Astrocyte (in vitro differentiated cells and primary cell): Measurements from ENCODE around the gene PARD3B. TPM values are rescaled to one million over a fixed set of nuclear protein-coding genes. Genes with fewer than 3 reads are reported as not detected.

Experiments
- DNase-seq: peaks from one replicate; pipeline ENCODE4 v3.0.0-alpha.2; 2010; ENCODE audit warnings: low read depth
- FAIRE-seq: peaks from 2 replicates; lab custom pipeline; 2011; peaks lifted over from hg19 to GRCh38; lab: Jason Lieb, UNC
- H2AFZ ChIP-seq: 2 replicates; pipeline ENCODE4 v1.6.0; 2012; ENCODE audit warnings: low read depth, low read length, inconsistent platforms
- H3K27ac ChIP-seq: 2 replicates; pipeline ENCODE4 v1.5.1; 2011; ENCODE audit warnings: low read depth, low read length, inconsistent platforms
- H3K27me3 ChIP-seq: 2 replicates; pipeline ENCODE4 v1.6.0; 2011; ENCODE audit warnings: low read length, inconsistent platforms; ENCODE audit not compliant: insufficient read depth
- H3K36me3 ChIP-seq: 2 replicates; pipeline ENCODE4 v1.5.1; 2011; ENCODE audit warnings: low read length, inconsistent platforms; ENCODE audit not compliant: insufficient read depth
- H3K4me1 ChIP-seq: 2 replicates; pipeline ENCODE4 v1.5.1; 2011; ENCODE audit warnings: low read length, inconsistent platforms; ENCODE audit not compliant: insufficient read depth
- H3K4me2 ChIP-seq: 2 replicates; pipeline ENCODE4 v1.6.0; 2012; ENCODE audit warnings: low read length, inconsistent platforms
- H3K4me3 ChIP-seq: 2 replicates; pipeline ENCODE4 v1.5.1; 2011; ENCODE audit warnings: low read depth, mild to moderate bottlenecking, low read length, inconsistent platforms; ENCODE audit not compliant: insufficient read depth
- H3K79me2 ChIP-seq: 2 replicates; pipeline ENCODE4 v1.6.0; 2012; ENCODE audit warnings: mild to moderate bottlenecking, low read length, inconsistent platforms; ENCODE audit not compliant: insufficient read depth
- H3K9ac ChIP-seq: 2 replicates; pipeline ENCODE4 v1.6.0; 2012; ENCODE audit warnings: mild to moderate bottlenecking, low read length, inconsistent platforms
- H3K9me3 ChIP-seq: 2 replicates; pipeline ENCODE4 v1.5.1; 2012; ENCODE audit warnings: low read depth, mild to moderate bottlenecking, low read length, inconsistent platforms; ENCODE audit not compliant: insufficient read depth
- H4K20me1 ChIP-seq: 2 replicates; pipeline ENCODE4 v1.6.0; 2012; ENCODE audit warnings: low read length, inconsistent platforms; ENCODE audit not compliant: insufficient read depth
- H3K27ac Mint-ChIP-seq: one replicate; pipeline ENCODE4 v1.8.0; 2021; ENCODE audit warnings: mild to moderate bottlenecking, mixed read lengths; ENCODE audit not compliant: unreplicated experiment
- H3K27me3 Mint-ChIP-seq: one replicate; pipeline ENCODE4 v1.8.0; 2021; ENCODE audit warnings: low read depth, mixed read lengths; ENCODE audit not compliant: unreplicated experiment
- H3K36me3 Mint-ChIP-seq: one replicate; pipeline ENCODE4 v1.8.0; 2021; ENCODE audit warnings: low read depth, mixed read lengths; ENCODE audit not compliant: unreplicated experiment
- H3K4me1 Mint-ChIP-seq: one replicate; pipeline ENCODE4 v1.8.0; 2021; ENCODE audit warnings: low read depth, mixed read lengths; ENCODE audit not compliant: unreplicated experiment
- H3K4me3 Mint-ChIP-seq: one replicate; pipeline ENCODE4 v1.8.0; 2021; ENCODE audit warnings: mild to moderate bottlenecking, moderate library complexity, mixed read lengths; ENCODE audit not compliant: unreplicated experiment
- H3K9me3 Mint-ChIP-seq: one replicate; pipeline ENCODE4 v1.8.0; 2021; ENCODE audit warnings: mild to moderate bottlenecking, mixed read lengths; ENCODE audit not compliant: unreplicated experiment
- CTCF ChIP-seq: IDR thresholded peaks from 2 replicates; pipeline ENCODE4 v1.5.1; 2011; ENCODE audit warnings: low read depth, mild to moderate bottlenecking, inconsistent platforms, low read length, moderate library complexity; ENCODE audit not compliant: insufficient read depth
- EZH2 ChIP-seq: IDR thresholded peaks from 2 replicates; pipeline ENCODE4 v1.6.1; 2012; ENCODE audit warnings: mild to moderate bottlenecking, low read length, inconsistent platforms; ENCODE audit not compliant: insufficient read depth
- total RNA-seq: library from RNA; stranded (reverse); gene quantifications from 2 replicates; pipeline ENCODE4 v1.2.1, GENCODE V29; 2021

Gene PARD3B
- total RNA-seq, 1 donor from 2014 or later = 6.5 TPM

GRCh38 chr2:205614965-205615364 lies 1069.7 kb downstream of the PARD3B start:
- Histone ChIP-seq H2AFZ (no peak overlapping the region), H3K9ac (no peak overlapping the region), H3K36me3 (no peaks in the 10 kb centered on the region), H3K4me3 (no peak overlapping the region), H3K4me2 (no peak overlapping the region), H3K27me3 (no peaks in the 10 kb centered on the region), H3K4me1 (no peaks in the 10 kb centered on the region), H3K9me3 (no peaks in the 10 kb centered on the region), H3K27ac (no peak overlapping the region), H3K79me2 (no peaks in the 10 kb centered on the region), H4K20me1 (no peaks in the 10 kb centered on the region)
- H3K9me3 Mint-ChIP-seq = no peaks in the 10 kb centered on the region
- TF ChIP-seq CTCF (no peak), EZH2 (no peak)
- DNase-seq (no peak), FAIRE-seq (no peak)
- peaks cover 2% of the 10 kb centered on the region for H3K27me3 Mint-ChIP-seq
- peaks cover 25% of the 10 kb centered on the region for H3K4me1 Mint-ChIP-seq
- no peaks in the 10 kb centered on the region for H3K36me3 Mint-ChIP-seq
- no peak overlapping the region for H3K4me3 Mint-ChIP-seq
- no peak overlapping the region for H3K27ac Mint-ChIP-seq

GRCh38 chr2:205617905-205618304 lies 1072.6 kb downstream of the PARD3B start:
- no peaks in the 10 kb centered on the region for H3K36me3 Mint-ChIP-seq
- FAIRE-seq = no peak
- H3K4me1 Mint-ChIP-seq = peaks cover 19% of the 10 kb centered on the region
- Histone ChIP-seq H4K20me1 (no peaks in the 10 kb centered on the region), H3K27me3 (no peaks in the 10 kb centered on the region), H3K4me3 (no peak overlapping the region), H3K4me2 (no peak overlapping the region), H3K36me3 (no peaks in the 10 kb centered on the region), H3K27ac (no peak overlapping the region), H3K9ac (no peak overlapping the region), H3K4me1 (no peaks in the 10 kb centered on the region), H3K79me2 (no peaks in the 10 kb centered on the region), H3K9me3 (no peaks in the 10 kb centered on the region), H2AFZ (no peak overlapping the region)
- no peaks in the 10 kb centered on the region for H3K27me3 Mint-ChIP-seq
- TF ChIP-seq EZH2 = no peak
- no peak overlapping the region for H3K27ac Mint-ChIP-seq
- H3K9me3 Mint-ChIP-seq = peaks cover 1% of the 10 kb centered on the region
- H3K4me3 Mint-ChIP-seq = no peak overlapping the region
- DNase-seq = no peak

- no peak overlapping the region for H3K4me3 Mint-ChIP-seq
- no peak overlapping the region for H3K27ac Mint-ChIP-seq
- no peaks in the 10 kb centered on the region for H3K36me3 Mint-ChIP-seq
- FAIRE-seq (peak; percentile 5), DNase-seq (no peak)
- Histone ChIP-seq H3K27ac (no peak overlapping the region), H4K20me1 (no peaks in the 10 kb centered on the region), H2AFZ (no peak overlapping the region), H3K4me2 (no peak overlapping the region), H3K79me2 (no peaks in the 10 kb centered on the region), H3K9me3 (no peaks in the 10 kb centered on the region), H3K9ac (no peak overlapping the region), H3K4me3 (no peak overlapping the region), H3K27me3 (no peaks in the 10 kb centered on the region), H3K36me3 (no peaks in the 10 kb centered on the region), H3K4me1 (no peaks in the 10 kb centered on the region)
- H3K27me3 Mint-ChIP-seq = no peaks in the 10 kb centered on the region
- TF ChIP-seq CTCF = no peak
- TF ChIP-seq EZH2 = no peak
- peaks cover 10% of the 10 kb centered on the region for H3K4me1 Mint-ChIP-seq
- H3K9me3 Mint-ChIP-seq = peaks cover 1% of the 10 kb centered on the region
Observed at GRCh38 chr2:205619600-205619999, 1074.3 kb downstream of the PARD3B start.
